ENCODE data around the gene PROCA1. TPM values are rescaled to one million over a fixed set of nuclear protein-coding genes. Genes with fewer than 3 reads are reported as not detected.
"Not testable (repeated sequence)": the region's sequence is repeated elsewhere in the genome, so short reads cannot be mapped to it uniquely, and the experiment has no call there.

PROCA1 gene
- total RNA-seq, 2 experiments from 2014 or later = 4.5 to 4.6 TPM

DNA sequence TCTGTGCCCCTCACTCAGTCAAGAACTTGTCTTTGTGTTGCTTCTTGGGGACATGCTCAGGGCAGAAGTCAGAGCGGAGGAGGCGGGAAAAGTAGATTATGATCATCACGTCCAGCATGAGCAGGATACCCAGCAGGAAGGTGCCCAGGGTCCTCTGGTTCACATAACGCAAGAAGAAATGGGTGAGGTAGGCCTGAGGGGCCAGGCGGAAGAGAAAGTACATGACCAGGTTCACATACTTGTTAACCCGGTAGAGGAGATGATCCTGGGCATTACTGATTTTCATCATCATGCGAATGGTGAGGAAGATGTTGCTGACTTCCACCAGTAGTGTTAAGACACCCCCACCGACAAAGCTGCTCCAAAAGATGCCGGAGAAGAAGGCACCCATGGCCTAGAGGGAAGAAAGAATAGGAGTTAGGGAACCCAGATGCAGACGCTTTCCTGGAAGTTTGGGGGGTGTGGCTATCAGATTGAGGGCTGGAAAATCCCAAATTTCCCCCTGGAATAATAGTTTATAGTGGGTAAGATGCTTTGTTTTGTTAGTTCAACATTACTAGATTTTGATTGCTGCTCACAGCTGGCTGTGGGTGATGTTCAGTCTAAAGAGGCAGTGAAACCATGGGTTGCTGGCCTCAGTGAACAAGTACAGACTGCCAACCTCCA is 12.9 kb upstream of the PROCA1 start:
- Histone ChIP-seq H3K9me2 (ENCODE audit: insufficient read depth, low read length) (no peaks in the 10 kb centered on the region), H3K79me2 (ENCODE audit: insufficient read depth, low read depth, low read length) (peaks cover 35% of the 10 kb centered on the region), H3K27ac (ENCODE audit: low read depth, low read length, poor library complexity, severe bottlenecking) (peak overlapping the region; percentile 82), H3K4me2 (ENCODE audit: low read length) (peak overlapping the region; percentile 96; the same call in 1 of the 2 replicates), H3K9me3 (ENCODE audit: low read length) (no peaks in the 10 kb centered on the region), H4K20me1 (ENCODE audit: insufficient read depth, low read length) (peaks cover 9% of the 10 kb centered on the region; the same call in 1 of the 2 replicates), H3K36me3 (ENCODE audit: insufficient read depth, low read length) (peaks cover 60% of the 10 kb centered on the region), H3K4me1 (ENCODE audit: insufficient read depth, low read length, poor library complexity, severe bottlenecking) (peaks cover 71% of the 10 kb centered on the region), H2AFZ (ENCODE audit: low read length) (no peak overlapping the region), H3K4me3 (ENCODE audit: low read depth, low read length, poor library complexity, severe bottlenecking) (no peak overlapping the region)
- peak; percentile 28 for DNase-seq (ENCODE audit: low spot score)
- CTCF ChIA-PET (ENCODE audit: unreplicated experiment) = no interaction called here
- intact Hi-C loops (cut with micrococcal nuclease; ENCODE audit: unreplicated experiment) = loop anchor here (5.0 kb wide), 2 partner anchors 38 to 128 kb away; no protein-coding TSS in a partner anchor
- POLR2A ChIA-PET = interaction anchor here (1.0 kb wide), 1 partner anchor 38 kb away, joined by 4 read pairs; no protein-coding TSS in a partner anchor
- TSS peak; percentile 29 for BruUV-seq (replicated peaks)
- TF ChIP-seq, protein P1, sequence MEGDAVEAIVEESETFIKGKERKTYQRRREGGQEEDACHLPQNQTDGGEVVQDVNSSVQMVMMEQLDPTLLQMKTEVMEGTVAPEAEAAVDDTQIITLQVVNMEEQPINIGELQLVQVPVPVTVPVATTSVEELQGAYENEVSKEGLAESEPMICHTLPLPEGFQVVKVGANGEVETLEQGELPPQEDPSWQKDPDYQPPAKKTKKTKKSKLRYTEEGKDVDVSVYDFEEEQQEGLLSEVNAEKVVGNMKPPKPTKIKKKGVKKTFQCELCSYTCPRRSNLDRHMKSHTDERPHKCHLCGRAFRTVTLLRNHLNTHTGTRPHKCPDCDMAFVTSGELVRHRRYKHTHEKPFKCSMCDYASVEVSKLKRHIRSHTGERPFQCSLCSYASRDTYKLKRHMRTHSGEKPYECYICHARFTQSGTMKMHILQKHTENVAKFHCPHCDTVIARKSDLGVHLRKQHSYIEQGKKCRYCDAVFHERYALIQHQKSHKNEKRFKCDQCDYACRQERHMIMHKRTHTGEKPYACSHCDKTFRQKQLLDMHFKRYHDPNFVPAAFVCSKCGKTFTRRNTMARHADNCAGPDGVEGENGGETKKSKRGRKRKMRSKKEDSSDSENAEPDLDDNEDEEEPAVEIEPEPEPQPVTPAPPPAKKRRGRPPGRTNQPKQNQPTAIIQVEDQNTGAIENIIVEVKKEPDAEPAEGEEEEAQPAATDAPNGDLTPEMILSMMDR (conservative IDR thresholded peaks at IDR 0.05; ENCODE audit: low read length) = no peak
- TF ChIP-seq EZH2phosphoT487 (IDR thresholded peaks at IDR 0.05; ENCODE audit: borderline replicate concordance, low read depth, low read length) = no peak

DNA sequence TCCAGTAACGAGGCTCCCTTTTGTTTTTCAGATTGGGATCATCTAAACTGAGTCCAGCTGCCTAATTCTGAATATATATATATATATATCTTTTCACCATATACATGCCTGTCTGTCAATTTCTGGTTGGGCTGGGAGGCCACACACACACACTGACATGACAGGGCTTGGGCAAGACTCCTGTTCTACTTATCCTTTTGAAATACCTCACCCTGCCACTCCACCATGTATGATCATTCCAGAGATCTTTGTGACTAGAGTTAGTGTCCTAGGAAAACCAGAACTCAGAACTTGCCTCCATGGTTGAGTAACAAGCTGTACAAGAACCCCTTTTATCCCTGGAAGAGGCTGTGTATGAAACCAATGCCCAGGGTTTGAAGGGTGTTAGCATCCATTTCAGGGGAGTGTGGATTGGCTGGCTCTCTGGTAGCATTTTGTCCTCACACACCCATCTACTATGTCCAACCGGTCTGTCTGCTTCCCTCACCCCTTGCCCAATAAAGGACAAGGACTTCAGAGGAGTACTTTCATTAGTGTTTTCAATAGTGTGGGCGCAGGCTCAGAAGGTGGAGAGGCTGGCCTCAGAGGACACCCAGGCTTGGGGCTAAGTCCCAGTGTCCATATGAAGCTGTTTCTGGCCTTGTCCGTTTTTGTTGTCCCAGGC is 12.3 kb upstream of the PROCA1 start:
- H3K4me3 ChIP-seq (ENCODE audit: low read depth, low read length, poor library complexity, severe bottlenecking); H3K9me3 ChIP-seq (ENCODE audit: low read length); BruUV-seq (replicated peaks); CTCF ChIA-PET (ENCODE audit: unreplicated experiment); H2AFZ ChIP-seq (ENCODE audit: low read length); H3K9me2 ChIP-seq (ENCODE audit: insufficient read depth, low read length); POLR2A ChIA-PET; H4K20me1 ChIP-seq (ENCODE audit: insufficient read depth, low read length); DNase-seq (ENCODE audit: low spot score); intact Hi-C loops (cut with micrococcal nuclease; ENCODE audit: unreplicated experiment): not testable (repeated sequence)
- Histone ChIP-seq H3K36me3 (ENCODE audit: insufficient read depth, low read length) (peaks cover 60% of the 10 kb centered on the region), H3K4me1 (ENCODE audit: insufficient read depth, low read length, poor library complexity, severe bottlenecking) (peaks cover 68% of the 10 kb centered on the region), H3K79me2 (ENCODE audit: insufficient read depth, low read depth, low read length) (peaks cover 35% of the 10 kb centered on the region), H3K27ac (ENCODE audit: low read depth, low read length, poor library complexity, severe bottlenecking) (peak overlapping the region; percentile 82), H3K4me2 (ENCODE audit: low read length) (peak overlapping the region; percentile 100)

DNA sequence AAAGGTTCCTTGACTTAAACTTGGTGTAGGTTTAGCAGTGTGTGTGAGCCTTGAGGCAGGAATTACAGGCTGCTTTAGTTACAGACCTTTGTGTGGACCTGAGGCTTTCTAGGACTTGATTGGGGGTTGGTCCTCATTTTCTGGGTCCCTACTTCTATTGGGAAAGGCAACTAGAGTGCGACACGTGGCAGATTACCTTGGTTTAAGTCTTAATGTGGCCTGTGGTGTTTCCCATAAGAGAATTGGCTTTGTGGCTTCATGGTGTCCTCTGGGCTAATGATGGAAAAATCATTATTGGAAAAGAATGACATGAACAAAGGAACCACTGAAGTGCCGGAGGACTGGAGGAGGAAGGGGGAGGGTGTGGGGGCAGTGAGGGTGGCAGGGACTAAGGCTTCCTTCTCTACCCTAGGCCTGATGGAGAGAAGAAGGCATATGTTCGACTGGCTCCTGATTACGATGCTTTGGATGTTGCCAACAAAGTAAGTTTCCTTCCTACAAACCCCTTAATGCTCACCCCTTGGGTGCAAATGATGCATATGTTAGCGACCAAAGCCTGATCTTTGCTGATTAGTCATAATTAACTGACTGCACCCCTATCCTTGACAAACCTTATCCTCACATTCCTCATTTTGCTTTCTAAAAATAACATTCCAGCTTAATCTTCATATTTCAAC is 11.6 kb upstream of the PROCA1 start:
- no peak for TF ChIP-seq EZH2phosphoT487 (IDR thresholded peaks at IDR 0.05; ENCODE audit: borderline replicate concordance, low read depth, low read length)
- TF ChIP-seq, protein P1 (conservative IDR thresholded peaks at IDR 0.05; ENCODE audit: low read length) = no peak
- H4K20me1 ChIP-seq (ENCODE audit: insufficient read depth, low read length) = peaks cover 9% of the 10 kb centered on the region; the same call in 1 of the 2 replicates
- H3K4me2 ChIP-seq (ENCODE audit: low read length) = peak overlapping the region; percentile 100
- POLR2A ChIA-PET = no interaction called here
- peaks cover 60% of the 10 kb centered on the region for H3K36me3 ChIP-seq (ENCODE audit: insufficient read depth, low read length)
- peak overlapping the region; percentile 82 for H3K27ac ChIP-seq (ENCODE audit: low read depth, low read length, poor library complexity, severe bottlenecking)
- no peak overlapping the region for H2AFZ ChIP-seq (ENCODE audit: low read length)
- no peaks in the 10 kb centered on the region for H3K9me3 ChIP-seq (ENCODE audit: low read length)
- H3K79me2 ChIP-seq (ENCODE audit: insufficient read depth, low read depth, low read length) = peaks cover 35% of the 10 kb centered on the region
- CTCF ChIA-PET (ENCODE audit: unreplicated experiment) = no interaction called here
- BruUV-seq (replicated peaks) = no TSS peak
- peaks cover 74% of the 10 kb centered on the region for H3K4me1 ChIP-seq (ENCODE audit: insufficient read depth, low read length, poor library complexity, severe bottlenecking)
- no peaks in the 10 kb centered on the region for H3K9me2 ChIP-seq (ENCODE audit: insufficient read depth, low read length)
- H3K4me3 ChIP-seq (ENCODE audit: low read depth, low read length, poor library complexity, severe bottlenecking) = peak overlapping the region; percentile 88
- intact Hi-C loops (cut with micrococcal nuclease; ENCODE audit: unreplicated experiment) = no loop called here
- DNase-seq (ENCODE audit: low spot score) = no peak

All from OCI-LY7 (cell line).